Myocyte (in vitro differentiated cells): ENCODE results near the gene MAGEA9B. TPM values are rescaled to one million over a fixed set of nuclear protein-coding genes. Genes with fewer than 3 reads are reported as not detected.
"Not testable (repeated sequence)": the region's sequence is repeated elsewhere in the genome, so short reads cannot be mapped to it uniquely, and the experiment has no call there.

Source experiments
- DNase-seq: peaks from one replicate; pipeline ENCODE4 v3.0.0-alpha.2; 2012; ENCODE audit warnings: low read depth
- polyA plus RNA-seq: library from polyadenylated mRNA; unstranded; fragments of >200 nt; gene quantifications from one replicate; pipeline ENCODE4 v1.2.1, GENCODE V29; 2012; ENCODE audit warnings: missing spikeins
- total RNA-seq: library from RNA; depleted of rRNA; stranded (reverse); fragments of >200 nt; gene quantifications from 2 replicates; pipeline ENCODE4 v1.2.3, GENCODE V29; 2014

Gene MAGEA9B
- total RNA-seq: not detected in 2 replicates
- not detected for polyA plus RNA-seq

DNA sequence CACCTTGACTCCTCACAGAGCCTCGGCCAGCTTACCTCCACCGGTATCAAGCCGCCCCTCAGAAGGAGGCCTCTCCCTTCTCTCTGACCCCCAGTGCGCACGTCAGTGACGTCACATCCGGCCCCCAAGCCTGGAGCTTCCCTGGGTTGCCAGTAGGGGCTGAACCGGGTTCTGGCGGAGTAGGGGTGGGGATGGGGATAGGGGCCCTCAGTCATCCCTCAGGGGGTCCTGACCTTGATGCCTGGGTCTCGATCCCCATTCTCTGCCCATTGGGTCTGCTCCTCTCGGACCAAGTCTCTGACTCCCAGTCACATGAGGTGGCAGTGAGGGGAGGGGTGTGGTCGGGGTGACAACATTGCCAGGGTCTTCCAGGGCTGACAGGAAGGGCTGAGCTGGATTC, at the start of gene MAGEA9B:
Gene MAGEA9B, minus strand, starts transcription at position 101 of the 400 bp plus-strand sequence. CDS start 4,280 bp downstream, outside the sequence.
- DNase-seq: not testable (repeated sequence)

- DNase-seq: no peak
These were observed 46.3 kb upstream of the MAGEA9B start for GRCh38 chrX:149633511-149633910.

GRCh38 chrX:149631234-149632165, 44.2 kb upstream of the MAGEA9B start, which contains the start of gene TMEM185A:
TMEM185A (minus strand) TSS chrX:149631792; CDS start chrX:149631580, 212 bp downstream.
- DNase-seq: peak; percentile 63

GRCh38 chrX:149630681-149631233, 43.5 kb upstream of the MAGEA9B start:
- peak; percentile 46 for DNase-seq

GRCh38 chrX:149629730-149630387, 42.6 kb upstream of the MAGEA9B start:
- no peak for DNase-seq

DNA sequence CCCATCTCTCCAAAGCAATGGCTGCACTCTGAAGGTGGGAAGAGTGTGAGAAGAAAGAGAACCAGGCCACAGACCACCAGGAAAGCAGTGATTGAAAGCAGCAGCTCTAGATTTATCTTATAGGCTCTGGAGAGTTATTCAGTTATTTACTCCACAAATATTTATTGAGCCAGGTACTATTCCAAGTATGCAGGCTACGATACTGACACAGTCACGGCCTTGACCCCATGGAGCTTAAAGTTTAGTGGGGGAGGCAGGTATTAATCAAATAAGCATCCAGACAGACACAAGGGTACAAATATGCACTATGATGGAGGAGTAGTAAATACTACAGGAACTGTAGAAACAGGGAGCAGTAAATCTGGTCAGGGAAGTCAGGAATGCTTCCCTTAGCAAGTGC, 41.5 kb upstream of the MAGEA9B start:
- DNase-seq: no peak

DNA sequence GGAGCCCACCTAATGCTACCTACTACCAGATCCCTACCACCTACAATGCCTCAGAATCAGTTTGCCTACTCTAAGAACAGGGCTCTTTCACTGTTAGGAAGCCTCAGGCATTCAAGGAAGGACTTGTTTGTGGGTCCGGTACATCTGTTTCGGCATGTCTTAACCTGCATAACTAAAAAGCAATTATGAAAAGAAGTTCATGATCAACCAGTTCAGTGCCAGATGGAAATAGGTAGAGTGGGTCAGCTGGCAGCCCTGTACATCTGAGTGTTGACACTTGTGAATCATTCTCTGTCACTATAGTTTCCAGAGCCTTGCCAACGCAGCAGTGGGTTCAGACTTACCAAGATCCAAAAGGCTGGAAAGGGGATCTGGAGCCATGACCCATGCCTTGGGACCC, 41.0 kb upstream of the MAGEA9B start:
- DNase-seq: no peak

DNA sequence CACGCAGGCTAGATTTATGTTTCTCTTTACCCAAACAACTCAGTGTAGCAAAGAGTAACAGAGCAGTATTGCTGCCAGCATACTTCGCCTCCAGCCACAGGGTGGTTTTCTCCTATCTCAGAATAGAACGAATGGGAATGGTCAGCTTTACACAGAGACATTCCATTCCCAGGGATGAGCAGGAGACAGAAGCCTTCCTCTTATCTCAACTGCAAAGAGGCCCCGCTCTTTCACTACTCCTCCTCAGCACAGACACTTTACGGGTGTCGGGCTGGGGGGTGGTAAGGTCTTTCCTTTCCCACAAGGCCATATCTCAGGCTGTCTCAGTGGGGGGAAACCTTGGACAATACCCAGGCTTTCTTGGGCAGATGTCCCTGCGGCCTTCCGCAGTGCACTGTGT, 39.6 kb upstream of the MAGEA9B start:
- peak; percentile 13 for DNase-seq

GRCh38 chrX:149619662-149620061, 32.4 kb upstream of the MAGEA9B start:
- not testable (repeated sequence) for DNase-seq

DNA sequence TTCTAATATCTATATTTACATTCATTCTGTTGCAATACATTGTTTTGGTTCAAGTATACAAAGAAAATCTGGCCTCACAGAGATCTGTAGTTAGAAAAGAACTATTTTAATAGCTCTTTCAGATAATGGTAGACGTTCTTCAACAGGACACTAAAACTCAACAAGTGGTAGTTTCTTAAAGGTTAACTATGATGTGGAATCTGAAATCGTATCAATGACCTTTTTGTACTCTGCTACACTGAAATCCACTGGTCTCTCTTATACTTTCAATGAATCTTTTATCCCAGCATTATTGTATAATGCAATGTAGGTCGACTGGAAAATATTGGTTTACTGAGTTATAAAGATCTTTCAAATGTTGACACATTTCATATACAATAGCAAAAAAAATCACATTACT, 31.6 kb upstream of the MAGEA9B start:
- no peak for DNase-seq

DNA sequence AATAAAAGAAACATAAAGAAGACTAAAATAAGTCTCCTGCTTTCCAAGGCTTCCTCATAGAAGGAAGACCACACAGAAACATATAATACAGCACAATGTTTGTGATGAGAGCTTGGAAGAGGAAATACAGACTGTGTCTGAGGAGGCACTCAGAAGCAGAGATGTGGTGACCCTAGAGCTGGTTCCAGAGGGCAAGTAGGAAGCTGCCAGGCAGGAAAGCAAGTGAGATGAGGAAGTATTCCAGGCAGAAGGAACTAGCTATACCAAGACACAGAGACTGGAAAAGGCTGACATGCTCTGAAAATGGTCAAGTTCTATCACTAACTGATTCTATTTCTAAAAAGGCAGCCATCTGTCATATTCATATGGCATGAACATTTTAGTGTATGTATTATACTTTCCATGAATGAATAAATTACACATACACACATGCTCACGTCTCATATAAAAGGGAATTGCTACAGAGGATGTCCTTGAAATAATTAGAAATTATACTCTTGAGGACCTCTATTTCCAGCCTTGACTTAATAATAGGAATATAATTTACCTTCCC, 24.4 kb upstream of the MAGEA9B start:
- no peak for DNase-seq

GRCh38 chrX:149610511-149610910, 23.3 kb upstream of the MAGEA9B start:
- no peak for DNase-seq

GRCh38 chrX:149607699-149608098, 20.4 kb upstream of the MAGEA9B start:
- DNase-seq: no peak

- DNase-seq: not testable (repeated sequence)
These were observed 18.1 kb upstream of the MAGEA9B start for GRCh38 chrX:149605248-149605885.

- DNase-seq: not testable (repeated sequence)
These were observed 11.3 kb upstream of the MAGEA9B start for GRCh38 chrX:149598603-149599002.

DNA sequence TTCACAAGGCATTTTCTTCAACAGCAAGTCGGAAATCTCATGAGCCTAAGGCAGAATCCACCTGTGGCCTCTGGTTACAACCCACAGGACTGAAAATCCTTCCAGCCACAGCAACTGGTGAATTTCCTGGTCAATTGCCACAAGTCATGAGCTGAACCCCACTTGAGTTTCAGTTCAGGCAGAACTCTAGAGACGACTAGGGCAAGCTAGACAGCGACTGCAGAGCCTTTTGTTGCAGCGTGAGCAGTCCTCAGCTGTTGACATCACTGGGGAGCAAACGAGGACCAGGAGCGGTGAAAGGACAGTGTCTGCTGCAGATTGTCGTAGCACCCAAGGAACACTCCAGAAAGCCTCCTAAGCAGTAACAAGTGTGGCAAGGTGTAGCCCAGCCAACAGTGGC, 8.7 kb upstream of the MAGEA9B start:
- DNase-seq: not testable (repeated sequence)

DNA sequence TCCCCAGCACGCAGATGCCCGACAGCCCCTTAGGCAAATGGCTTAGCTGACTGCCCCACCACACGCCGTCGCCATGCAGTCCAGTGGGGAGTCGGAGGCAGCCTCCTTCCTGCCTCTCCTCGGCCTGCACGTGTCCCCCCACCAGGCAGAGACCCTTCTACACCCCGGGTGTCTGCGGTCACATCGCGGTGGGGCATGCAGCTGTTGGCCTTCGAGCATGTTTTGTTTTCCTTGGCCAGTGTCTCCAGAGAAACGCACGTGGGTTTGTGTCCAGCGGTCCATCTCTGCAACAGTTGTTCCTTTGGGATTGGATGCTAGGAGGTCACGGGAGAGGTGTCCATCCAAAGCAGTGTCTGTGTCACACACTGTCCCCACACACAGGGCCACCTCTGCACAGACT, 8.0 kb upstream of the MAGEA9B start, which contains the start of gene HSFX2:
Gene HSFX2, minus strand, starts transcription at position 101 of the 400 bp plus-strand sequence. CDS start 614 bp downstream, outside the sequence.
- DNase-seq: not testable (repeated sequence)

DNA sequence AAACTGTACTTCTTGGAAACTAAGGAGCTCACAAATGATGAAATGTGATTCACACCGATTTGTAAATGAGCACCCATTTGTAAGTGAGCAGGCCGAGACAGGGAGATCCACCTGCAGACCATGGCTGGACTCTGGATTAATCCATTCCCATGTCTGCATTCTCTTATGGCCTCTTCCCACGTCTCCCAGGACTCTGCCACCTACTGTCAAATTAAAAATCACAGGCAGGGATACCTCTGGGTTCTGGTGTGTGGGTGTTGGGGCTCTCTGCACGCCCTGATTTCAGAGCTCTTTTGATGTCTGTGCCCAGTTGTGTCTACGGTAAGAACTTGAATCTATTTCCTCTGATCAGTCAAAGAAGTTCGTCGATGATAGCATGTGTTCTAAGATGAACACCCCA, 3.7 kb upstream of the MAGEA9B start:
- DNase-seq: not testable (repeated sequence)

DNA sequence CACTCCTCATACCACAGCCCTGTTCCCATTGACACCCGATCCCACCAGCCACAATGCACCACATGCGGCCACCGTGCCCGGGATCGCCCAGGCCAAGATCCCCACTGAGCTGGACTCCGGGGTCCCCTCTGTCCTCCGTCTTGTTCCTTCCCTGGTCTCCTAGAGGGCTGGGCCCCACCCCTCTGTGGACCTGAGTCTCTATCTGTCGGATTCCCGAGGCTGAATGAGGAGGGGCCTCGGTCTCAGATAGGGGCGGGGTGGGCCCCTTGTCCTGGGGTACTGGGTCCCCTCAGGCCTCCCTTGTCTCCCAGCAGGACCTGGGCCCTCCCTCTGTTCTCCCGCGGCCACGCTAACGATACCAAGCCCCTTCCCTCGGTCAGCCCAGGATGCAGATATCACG, 1.6 kb downstream of the MAGEA9B start:
- DNase-seq: not testable (repeated sequence)

DNA sequence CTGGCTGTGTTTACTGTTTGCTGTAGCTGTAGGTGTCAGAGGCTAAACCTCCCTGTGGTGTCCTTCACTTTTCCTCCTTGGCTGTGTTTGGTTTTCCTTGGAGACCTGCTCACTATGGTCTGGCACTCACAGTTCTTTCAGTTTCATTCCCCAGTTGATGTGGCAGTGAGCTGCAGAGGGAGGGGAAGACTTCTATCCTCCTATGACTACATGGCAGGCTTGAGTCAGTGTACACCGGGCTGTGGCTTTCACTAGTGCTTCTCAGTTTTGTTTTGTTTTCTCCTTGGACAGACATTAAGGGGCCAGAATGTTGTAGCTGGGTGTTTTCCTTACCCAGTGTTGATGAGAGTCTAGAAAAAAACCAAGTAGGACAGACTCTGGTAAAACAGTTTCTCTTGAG, 13.8 kb downstream of the MAGEA9B start:
- not testable (repeated sequence) for DNase-seq

GRCh38 chrX:149572743-149573142, 14.5 kb downstream of the MAGEA9B start:
- no peak for DNase-seq
